Epithelial cell of proximal tubule (primary cell): Measurements from ENCODE around the gene CIAO2B. TPM values are rescaled to one million over a fixed set of nuclear protein-coding genes. Genes with fewer than 3 reads are reported as not detected.
"Not testable (repeated sequence)": the region's sequence is repeated elsewhere in the genome, so short reads cannot be mapped to it uniquely, and the experiment has no call there.

Source experiments
- DNase-seq: peaks from one replicate; pipeline ENCODE4 v3.0.0-alpha.2; 2011; ENCODE audit warnings: low read depth
- H3K4me3 ChIP-seq: 2 replicates; pipeline ENCODE4 v1.5.1; 2011; ENCODE audit warnings: low read depth, mild to moderate bottlenecking, low read length
- total RNA-seq: library from RNA; depleted of rRNA; stranded (reverse); fragments of >200 nt; gene quantifications from 2 replicates; pipeline ENCODE4 v1.2.3, GENCODE V29; 2015
- TF ChIP-seq, protein P1 (sequence below): conservative IDR thresholded peaks from 2 replicates; pipeline ENCODE4 v1.5.1; 2012; ENCODE audit warnings: low read depth, mild to moderate bottlenecking, low read length

The CIAO2B gene
- total RNA-seq, 1 donor from 2014 or later: 123 TPM

DNA sequence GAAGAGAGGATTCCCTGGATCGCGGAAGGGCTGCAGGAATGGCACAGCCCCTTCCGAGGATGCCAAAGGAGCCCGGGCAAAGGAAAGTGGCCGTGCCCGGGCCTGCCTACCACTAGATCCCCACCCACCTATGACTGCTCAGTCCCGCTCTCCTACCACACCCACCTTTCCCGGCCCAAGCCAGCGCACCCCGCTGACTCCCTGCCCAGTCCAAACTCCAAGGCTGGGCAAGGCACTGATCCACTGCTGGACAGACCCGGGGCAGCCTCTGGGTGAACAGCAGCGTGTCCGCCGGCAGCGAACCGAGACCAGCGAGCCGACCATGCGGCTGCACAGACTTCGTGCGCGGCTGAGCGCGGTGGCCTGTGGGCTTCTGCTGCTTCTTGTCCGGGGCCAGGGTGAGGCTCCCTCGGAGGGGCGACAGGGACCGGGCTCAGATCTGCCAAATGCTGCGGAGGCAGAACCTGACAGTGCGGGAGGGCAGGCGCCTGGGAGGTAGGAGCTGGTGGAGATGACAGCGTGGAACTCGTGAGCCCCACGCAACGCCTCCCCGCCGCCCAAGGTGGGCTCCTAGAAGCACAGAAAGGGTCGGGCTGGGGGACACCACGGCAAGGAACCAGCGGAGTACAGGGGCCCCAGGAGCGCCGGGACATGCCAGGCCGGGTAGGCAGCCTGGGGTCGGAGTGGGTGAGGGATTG lies 1.3 kb upstream of the CIAO2B start, which contains the start of gene CES2:
Gene CES2 (plus strand): TSS at position 203 of the 698 bp plus-strand sequence. CDS start 120 bp downstream, at position 323.
- no peak for DNase-seq
- TF ChIP-seq, protein P1, sequence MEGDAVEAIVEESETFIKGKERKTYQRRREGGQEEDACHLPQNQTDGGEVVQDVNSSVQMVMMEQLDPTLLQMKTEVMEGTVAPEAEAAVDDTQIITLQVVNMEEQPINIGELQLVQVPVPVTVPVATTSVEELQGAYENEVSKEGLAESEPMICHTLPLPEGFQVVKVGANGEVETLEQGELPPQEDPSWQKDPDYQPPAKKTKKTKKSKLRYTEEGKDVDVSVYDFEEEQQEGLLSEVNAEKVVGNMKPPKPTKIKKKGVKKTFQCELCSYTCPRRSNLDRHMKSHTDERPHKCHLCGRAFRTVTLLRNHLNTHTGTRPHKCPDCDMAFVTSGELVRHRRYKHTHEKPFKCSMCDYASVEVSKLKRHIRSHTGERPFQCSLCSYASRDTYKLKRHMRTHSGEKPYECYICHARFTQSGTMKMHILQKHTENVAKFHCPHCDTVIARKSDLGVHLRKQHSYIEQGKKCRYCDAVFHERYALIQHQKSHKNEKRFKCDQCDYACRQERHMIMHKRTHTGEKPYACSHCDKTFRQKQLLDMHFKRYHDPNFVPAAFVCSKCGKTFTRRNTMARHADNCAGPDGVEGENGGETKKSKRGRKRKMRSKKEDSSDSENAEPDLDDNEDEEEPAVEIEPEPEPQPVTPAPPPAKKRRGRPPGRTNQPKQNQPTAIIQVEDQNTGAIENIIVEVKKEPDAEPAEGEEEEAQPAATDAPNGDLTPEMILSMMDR: no peak
- peak within 1 kb of the TSS; percentile 78 for H3K4me3 ChIP-seq

DNA sequence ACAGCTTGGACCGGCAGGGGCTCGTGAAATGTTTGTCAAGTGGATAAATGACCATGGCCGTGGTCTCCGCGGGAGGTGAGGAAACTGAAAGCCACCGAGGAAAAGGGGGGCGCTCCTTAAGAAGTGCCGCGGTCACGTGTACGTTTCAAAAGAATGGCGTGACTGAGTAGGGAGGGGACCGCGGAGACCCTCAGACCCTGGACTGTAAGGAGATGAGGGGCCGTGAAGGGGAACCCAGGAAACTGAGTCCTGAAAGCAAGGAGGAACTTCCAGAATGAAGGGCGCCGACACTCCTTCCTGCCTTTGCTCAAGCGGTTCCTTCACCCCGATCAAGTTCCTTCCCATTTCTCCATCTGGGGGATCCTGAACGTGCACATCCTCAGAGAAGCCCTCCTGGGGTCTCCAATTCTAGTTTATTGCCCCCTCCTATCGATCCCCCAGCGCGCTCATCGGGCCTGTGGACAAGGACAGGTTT lies 674 bp upstream of the CIAO2B start:
- H3K4me3 ChIP-seq: peak overlapping the region; percentile 78
- DNase-seq: not testable (repeated sequence)

DNA sequence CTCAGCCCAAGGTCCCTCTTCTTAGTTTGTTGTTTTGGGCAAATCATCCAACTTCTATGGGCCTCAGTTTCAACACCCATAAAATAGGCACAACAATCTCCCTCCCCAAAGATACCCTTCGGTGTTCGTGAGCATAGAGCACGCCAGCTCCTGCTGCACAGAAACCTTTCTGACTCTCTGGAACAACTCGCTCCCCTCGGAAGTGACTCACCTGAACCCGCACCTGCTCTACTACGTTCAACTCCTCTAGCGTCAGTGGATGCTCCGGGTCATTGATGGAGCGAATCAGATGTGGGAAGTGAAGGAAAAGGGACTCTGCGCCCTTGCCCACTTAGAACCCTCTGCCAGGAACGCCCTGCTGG lies 445 bp downstream of the CIAO2B start:
- DNase-seq: no peak
- TF ChIP-seq, protein P1: no peak
- H3K4me3 ChIP-seq: peak overlapping the region; percentile 78

GRCh38 chr16:66932076-66932475 lies 2.1 kb downstream of the CIAO2B start:
- H3K4me3 ChIP-seq: no peak overlapping the region
- TF ChIP-seq, protein P1: no peak
- no peak for DNase-seq

DNA sequence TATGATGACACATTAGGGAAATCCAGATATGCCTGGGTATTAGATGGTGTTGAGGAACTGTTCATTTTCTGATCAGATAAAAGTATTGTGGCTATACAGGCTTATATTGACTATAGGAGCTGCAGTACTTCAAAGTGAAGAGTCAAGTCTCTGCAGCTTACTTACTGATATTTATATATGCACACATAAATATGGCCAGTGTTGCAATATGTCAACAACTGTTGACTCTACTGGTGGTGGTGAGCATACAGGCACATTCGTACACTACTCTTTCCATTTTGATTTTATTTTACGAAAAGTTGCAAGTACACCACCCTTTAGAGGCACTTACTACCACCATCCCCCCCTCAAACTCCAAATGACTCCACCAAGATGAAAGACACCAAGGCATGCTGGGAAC lies 2.5 kb downstream of the CIAO2B start:
- DNase-seq: no peak
- TF ChIP-seq, protein P1: no peak
- H3K4me3 ChIP-seq: no peak overlapping the region

DNA sequence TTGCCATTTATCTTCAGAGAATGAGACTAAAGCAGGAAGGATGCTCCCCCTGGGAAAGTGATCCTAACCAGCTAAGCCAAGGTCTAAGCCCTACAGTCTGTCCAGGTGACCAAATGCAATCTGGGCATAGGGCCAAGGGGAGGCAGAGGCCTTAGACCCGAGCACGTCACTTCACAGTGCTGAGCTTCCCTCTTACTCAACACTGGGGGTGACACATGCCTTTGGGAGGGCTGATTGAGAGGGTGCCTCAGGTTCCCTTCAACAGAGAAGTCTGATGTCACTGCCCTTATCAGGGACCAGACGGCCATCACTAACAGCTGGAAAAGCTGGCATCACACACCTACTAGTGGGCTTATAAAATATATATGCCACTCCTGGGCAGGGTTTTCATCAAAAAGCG lies 4.0 kb downstream of the CIAO2B start:
- peak; percentile 82 for DNase-seq
- TF ChIP-seq, protein P1: no peak
- no peak overlapping the region for H3K4me3 ChIP-seq

DNA sequence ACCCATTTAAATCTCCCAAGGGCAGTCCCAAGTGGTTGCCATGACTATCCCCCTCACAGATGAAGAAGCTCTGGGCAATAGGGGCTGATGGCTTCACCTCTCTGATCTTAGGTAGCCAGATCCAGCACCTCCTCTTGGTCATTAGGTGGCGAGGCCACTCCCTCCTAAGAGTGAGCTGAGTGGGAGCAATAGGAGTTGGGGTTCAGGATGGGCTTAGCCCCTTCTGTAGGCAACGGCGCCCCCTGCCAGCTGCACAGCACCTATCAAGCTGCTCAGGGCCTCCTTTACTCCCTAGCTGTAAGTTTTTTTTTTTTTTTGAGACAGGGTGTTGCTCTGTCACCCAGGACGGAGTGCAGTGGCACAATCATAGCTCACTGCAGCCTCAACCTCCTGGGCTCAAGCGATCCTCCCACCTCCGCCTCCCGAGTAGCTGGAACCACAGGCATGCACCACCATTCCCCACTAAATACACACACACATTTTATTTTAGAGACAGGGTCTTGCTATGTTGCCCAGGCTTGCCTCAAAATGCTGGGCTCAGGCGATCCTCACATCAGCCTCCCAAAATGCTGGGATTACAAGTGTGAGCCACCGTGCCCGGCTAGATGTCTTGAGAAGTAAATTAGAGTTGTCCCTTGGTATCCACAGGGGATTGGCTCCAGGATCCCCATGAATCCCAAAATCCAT lies 5.4 kb downstream of the CIAO2B start:
- no peak overlapping the region for H3K4me3 ChIP-seq
- TF ChIP-seq, protein P1: peak; percentile 69
- no peak for DNase-seq
